ENCODE results near the gene PCBP1. TPM values are rescaled to one million over a fixed set of nuclear protein-coding genes. Genes with fewer than 3 reads are reported as not detected.

PCBP1 gene
- total and polyA plus RNA-seq, 9 of the 15 experiments (the other 6 are each of a cell fraction or from before 2014, with no cell fraction given), result 19.2 to 407 (median 78.1) TPM

- no peak for TF ChIP-seq MITF (IDR thresholded peaks at IDR 0.05)
- TF ChIP-seq ELF2 (CRISPR knock-in tag; IDR thresholded peaks at IDR 0.05), result peak; percentile 63; the same call in 1 of the 2 replicates
- no peak for TF ChIP-seq MXD1 (CRISPR knock-in tag; IDR thresholded peaks at IDR 0.05; ENCODE audit: borderline replicate concordance, poor library complexity, severe bottlenecking)
- no peak for TF ChIP-seq ZBTB17 (CRISPR knock-in tag; IDR thresholded peaks at IDR 0.05)
- no peak for TF ChIP-seq TAF7 (tag; IDR thresholded peaks at IDR 0.05)
- TF ChIP-seq ILF3 (IDR thresholded peaks at IDR 0.05; ENCODE audit: borderline replicate concordance), result no peak
- no peak; the same call in 1 of the 2 replicates for TF ChIP-seq PREB (CRISPR knock-in tag; IDR thresholded peaks at IDR 0.05)
- no peak for TF ChIP-seq TCF15 (CRISPR knock-in tag; IDR thresholded peaks at IDR 0.05)
- no peak for TF ChIP-seq ID3 (CRISPR knock-in tag; IDR thresholded peaks at IDR 0.05)
- no peak for TF ChIP-seq ID3 (tag; IDR thresholded peaks at IDR 0.05)
- no peak for TF ChIP-seq NR0B1 (IDR thresholded peaks at IDR 0.05; ENCODE audit: partially characterized antibody)
- TF ChIP-seq KLF1 (tag; IDR thresholded peaks at IDR 0.05), result no peak
- TF ChIP-seq NFATC3 (IDR thresholded peaks at IDR 0.05), result no peak
- no peak for TF ChIP-seq ZBTB5 (IDR thresholded peaks at IDR 0.05)
- no peak for TF ChIP-seq HNRNPK (IDR thresholded peaks at IDR 0.05; ENCODE audit: low read depth, low read length, poor library complexity, severe bottlenecking)
- no peak; the same call in 1 of the 2 replicates for TF ChIP-seq ZNF644 (tag; IDR thresholded peaks at IDR 0.05; ENCODE audit: low read depth)
- no peak for TF ChIP-seq FIP1L1 (IDR thresholded peaks at IDR 0.05; ENCODE audit: low read depth, low read length, poor library complexity, severe bottlenecking)
- TF ChIP-seq ZNF398 (CRISPR knock-in tag; IDR thresholded peaks at IDR 0.05), result peak; percentile 61
Measured at GRCh38 chr2:70085711-70086277, 1.5 kb upstream of the PCBP1 start (continued).

Data from K562 (cell line).